Fibroblast of the aortic adventitia (primary cell): ENCODE results near the gene ZFC3H1. TPM values are rescaled to one million over a fixed set of nuclear protein-coding genes. Genes with fewer than 3 reads are reported as not detected.

Experiments used
- DNase-seq: peaks from one replicate; pipeline ENCODE4 v3.0.0-alpha.2; 2010; ENCODE audit warnings: low read depth
- H3K4me3 ChIP-seq: 2 replicates; pipeline ENCODE4 v1.5.1; 2011; ENCODE audit warnings: low read depth, mild to moderate bottlenecking, control low read depth, low read length, moderate library complexity
- CTCF ChIP-seq: IDR thresholded peaks from 2 replicates; pipeline ENCODE4 v1.5.1; 2011; ENCODE audit warnings: mild to moderate bottlenecking, low read length, control low read depth, inconsistent platforms; ENCODE audit not compliant: insufficient read depth
- total RNA-seq: library from RNA; depleted of rRNA; stranded (reverse); fragments of >200 nt; gene quantifications from 2 replicates; pipeline ENCODE4 v1.2.3, GENCODE V29; 2012; ENCODE audit warnings: low replicate concordance

The ZFC3H1 gene
- total RNA-seq, 1 donor: 54.1 TPM

GRCh38 chr12:71599210-71599609, 64.4 kb downstream of the ZFC3H1 start:
- no peak overlapping the region for H3K4me3 ChIP-seq
- no peak for TF ChIP-seq CTCF
- no peak for DNase-seq

- peak overlapping the region; percentile 29 for H3K4me3 ChIP-seq
- DNase-seq: peak; percentile 51
- no peak for TF ChIP-seq CTCF
Observed at GRCh38 chr12:71594214-71594948, 69.3 kb downstream of the ZFC3H1 start.

GRCh38 chr12:71592841-71593240, 70.8 kb downstream of the ZFC3H1 start:
- no peak for DNase-seq
- no peak for TF ChIP-seq CTCF
- H3K4me3 ChIP-seq: no peak overlapping the region

GRCh38 chr12:71591601-71592000, 72.0 kb downstream of the ZFC3H1 start:
- no peak for TF ChIP-seq CTCF
- DNase-seq: no peak
- no peak overlapping the region for H3K4me3 ChIP-seq

GRCh38 chr12:71589478-71589881, 74.2 kb downstream of the ZFC3H1 start:
- no peak overlapping the region for H3K4me3 ChIP-seq
- TF ChIP-seq CTCF: no peak
- DNase-seq: peak; percentile 60

- TF ChIP-seq CTCF: no peak
- H3K4me3 ChIP-seq: no peak overlapping the region
- DNase-seq: no peak
Observed at GRCh38 chr12:71587012-71587411, 76.6 kb downstream of the ZFC3H1 start.

GRCh38 chr12:71585218-71585617, 78.4 kb downstream of the ZFC3H1 start:
- no peak for TF ChIP-seq CTCF
- H3K4me3 ChIP-seq: no peak overlapping the region
- no peak for DNase-seq
